Suprapubic skin (tissue), 4 donors: ENCODE measurements around the gene ZNF521. TPM values are rescaled to one million over a fixed set of nuclear protein-coding genes. Genes with fewer than 3 reads are reported as not detected.

ENCODE experiments used
- DNase-seq, 2 donors: peaks; one replicate each; pipeline ENCODE4 v3.0.0-alpha.2; 2019; ENCODE audit warnings: low spot score in 2 of 2
- H3K27ac ChIP-seq: fragments of 200-600 bp; sonication (generic); one replicate; pipeline ENCODE4 v1.5.1; 2019
- H3K27me3 ChIP-seq: fragments of 200-600 bp; sonication (generic); one replicate; pipeline ENCODE4 v1.5.1; 2019
- H3K36me3 ChIP-seq: fragments of 200-600 bp; sonication (generic); one replicate; pipeline ENCODE4 v1.5.1; 2019
- H3K4me1 ChIP-seq: fragments of 200-600 bp; sonication (generic); one replicate; pipeline ENCODE4 v1.5.1; 2019
- H3K4me3 ChIP-seq: fragments of 200-600 bp; sonication (generic); one replicate; pipeline ENCODE4 v1.5.1; 2019; ENCODE audit warnings: mild to moderate bottlenecking
- H3K9me3 ChIP-seq: fragments of 200-600 bp; sonication (generic); one replicate; pipeline ENCODE4 v1.5.1; 2019
- EP300 ChIP-seq: sonication (generic); formaldehyde crosslinking; IDR thresholded peaks from one replicate; pipeline ENCODE4 v1.6.1; 2017; ENCODE audit warnings: antibody characterized with exemption
- POLR2A ChIP-seq, 2 donors: fragments of 450-650 bp; IDR thresholded peaks; one replicate each; pipeline ENCODE4 v1.6.1; 2017; ENCODE audit warnings: antibody characterized with exemption in 2 of 2, mild to moderate bottlenecking in 2 of 2, moderate library complexity in 2 of 2
- POLR2AphosphoS5 ChIP-seq, 3 donors: sonication (generic); formaldehyde crosslinking; IDR thresholded peaks; one replicate each; pipeline ENCODE4 v1.6.1; 2017; ENCODE audit warnings: antibody characterized with exemption in 3 of 3
- WGBS: methylation state at CpG from one replicate; pipeline ENCODE4 v1.1.5; 2018; 5-methylcytosine and 5-hydroxymethylcytosine counted together
- total RNA-seq, 4 donors: library from RNA; depleted of rRNA; stranded (reverse); fragments of >200 nt; gene quantifications; one replicate each; pipeline ENCODE4 v1.1.0, GENCODE V29; 2016
- TF ChIP-seq, protein P1 (sequence below), 2 donors: fragments of 200-600 bp in 1 of 2; fragments of 450-650 bp in 1 of 2; sonication (generic) in 1 of 2; IDR thresholded peaks; one replicate each; pipeline ENCODE4 v1.5.1; 2016 to 2019; ENCODE audit warnings: antibody characterized with exemption in 2 of 2, mild to moderate bottlenecking in 1 of 2, moderate library complexity in 1 of 2

Gene ZNF521
- total RNA-seq, 4 donors from 2014 or later, result 6.4 to 13.2 (median 10.1) TPM

DNA sequence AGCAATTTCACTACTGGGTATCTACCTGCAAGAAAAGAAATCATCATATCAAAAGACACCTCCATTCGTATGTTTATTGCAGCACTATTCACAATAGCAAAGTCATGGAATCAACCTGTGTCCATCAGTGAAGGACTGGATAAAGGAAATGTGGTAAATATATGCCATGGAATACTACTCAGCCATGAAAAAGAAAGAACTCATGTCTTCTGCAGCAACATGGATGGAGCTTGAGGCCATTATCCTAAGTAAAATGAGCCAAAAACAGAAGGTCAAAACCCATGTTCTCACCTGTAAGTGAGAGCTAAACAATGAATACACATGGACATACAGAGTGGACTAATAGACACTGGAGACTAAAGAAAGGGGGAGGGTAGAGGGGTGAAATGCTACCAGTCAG, 322.2 kb downstream of the ZNF521 start:
- Histone ChIP-seq H3K9me3 (no peaks in the 10 kb centered on the region), H3K27me3 (no peaks in the 10 kb centered on the region), H3K4me3 (no peak overlapping the region), H3K36me3 (no peaks in the 10 kb centered on the region), H3K4me1 (no peaks in the 10 kb centered on the region), H3K27ac (no peak overlapping the region)
- DNase-seq, result no peak
- TF ChIP-seq, protein P1, sequence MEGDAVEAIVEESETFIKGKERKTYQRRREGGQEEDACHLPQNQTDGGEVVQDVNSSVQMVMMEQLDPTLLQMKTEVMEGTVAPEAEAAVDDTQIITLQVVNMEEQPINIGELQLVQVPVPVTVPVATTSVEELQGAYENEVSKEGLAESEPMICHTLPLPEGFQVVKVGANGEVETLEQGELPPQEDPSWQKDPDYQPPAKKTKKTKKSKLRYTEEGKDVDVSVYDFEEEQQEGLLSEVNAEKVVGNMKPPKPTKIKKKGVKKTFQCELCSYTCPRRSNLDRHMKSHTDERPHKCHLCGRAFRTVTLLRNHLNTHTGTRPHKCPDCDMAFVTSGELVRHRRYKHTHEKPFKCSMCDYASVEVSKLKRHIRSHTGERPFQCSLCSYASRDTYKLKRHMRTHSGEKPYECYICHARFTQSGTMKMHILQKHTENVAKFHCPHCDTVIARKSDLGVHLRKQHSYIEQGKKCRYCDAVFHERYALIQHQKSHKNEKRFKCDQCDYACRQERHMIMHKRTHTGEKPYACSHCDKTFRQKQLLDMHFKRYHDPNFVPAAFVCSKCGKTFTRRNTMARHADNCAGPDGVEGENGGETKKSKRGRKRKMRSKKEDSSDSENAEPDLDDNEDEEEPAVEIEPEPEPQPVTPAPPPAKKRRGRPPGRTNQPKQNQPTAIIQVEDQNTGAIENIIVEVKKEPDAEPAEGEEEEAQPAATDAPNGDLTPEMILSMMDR (IDR thresholded peaks at IDR 0.05), result no peak
- TF ChIP-seq POLR2AphosphoS5 (IDR thresholded peaks at IDR 0.05) (no peak), EP300 (no peak), POLR2A (IDR thresholded peaks at IDR 0.05) (no peak)
- WGBS, result 89% methylated on average over 1 of the region's 1 CpG

DNA sequence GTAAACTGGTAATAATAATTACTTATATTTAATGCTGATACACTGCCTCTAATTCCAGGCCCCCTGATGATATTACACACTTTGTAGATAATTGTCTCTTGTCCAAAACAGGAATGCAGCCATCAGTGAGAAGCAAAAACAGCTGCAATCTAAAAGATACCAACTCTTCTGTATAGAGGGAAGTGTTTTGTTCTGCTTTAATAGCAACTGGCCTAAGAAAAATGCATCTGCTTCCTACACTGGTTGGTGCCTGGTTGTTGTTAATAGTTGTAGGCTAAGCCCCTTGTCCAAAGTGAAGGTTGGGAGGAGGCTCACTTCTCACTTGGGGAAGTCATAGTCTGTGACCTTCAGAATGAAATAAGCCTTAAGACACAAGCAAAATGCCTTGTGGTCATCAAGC, 332.0 kb downstream of the ZNF521 start:
- no peaks in the 10 kb centered on the region for H3K36me3 ChIP-seq
- no peak for TF ChIP-seq EP300
- TF ChIP-seq, protein P1 (IDR thresholded peaks at IDR 0.05), result no peak
- TF ChIP-seq POLR2AphosphoS5 (IDR thresholded peaks at IDR 0.05), result no peak
- no peak for TF ChIP-seq POLR2A (IDR thresholded peaks at IDR 0.05)
- no peaks in the 10 kb centered on the region for H3K9me3 ChIP-seq
- H3K4me1 ChIP-seq, result no peaks in the 10 kb centered on the region
- H3K27me3 ChIP-seq, result no peaks in the 10 kb centered on the region
- no peak for DNase-seq
- H3K4me3 ChIP-seq, result no peak overlapping the region
- H3K27ac ChIP-seq, result no peak overlapping the region

DNA sequence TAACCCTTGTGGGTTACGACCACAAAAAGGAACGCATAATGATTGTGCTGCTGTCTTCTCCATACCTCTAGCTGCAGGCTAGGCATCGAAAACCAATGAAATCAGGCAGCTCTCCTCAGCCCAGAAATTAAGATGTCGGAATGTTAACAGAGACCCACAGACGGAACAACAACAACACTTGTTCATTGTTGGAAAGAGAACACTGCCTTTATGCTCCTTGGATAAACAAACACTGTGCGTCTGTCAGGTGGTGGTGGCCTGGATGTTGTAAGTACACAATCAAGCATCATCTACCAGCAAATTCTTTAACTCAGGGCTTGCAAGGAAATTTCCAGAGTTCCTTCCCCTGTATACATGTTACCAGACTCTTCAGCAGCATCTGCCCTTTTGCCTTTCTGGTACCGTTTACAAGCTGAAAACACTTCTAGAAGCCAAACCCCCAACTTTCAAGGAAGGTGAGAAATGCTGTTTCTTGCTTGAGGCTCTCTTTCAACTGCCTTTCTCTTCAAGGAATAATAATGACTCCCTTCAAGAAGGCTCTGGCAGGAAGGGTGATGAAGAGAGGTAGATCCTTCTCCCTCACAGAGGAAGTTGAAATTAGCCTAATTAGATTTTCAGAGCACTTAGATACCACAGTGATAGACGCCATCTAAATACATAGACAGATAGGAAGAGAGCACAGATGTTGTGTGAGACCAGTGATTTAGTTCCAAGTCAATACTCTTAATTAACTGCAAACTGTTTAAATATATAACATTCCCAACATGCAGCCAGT, 332.7 kb downstream of the ZNF521 start:
- Histone ChIP-seq H3K9me3 (no peaks in the 10 kb centered on the region), H3K4me1 (no peaks in the 10 kb centered on the region), H3K27ac (no peak overlapping the region), H3K4me3 (no peak overlapping the region), H3K36me3 (no peaks in the 10 kb centered on the region), H3K27me3 (no peaks in the 10 kb centered on the region)
- DNase-seq, result no peak
- TF ChIP-seq POLR2A (IDR thresholded peaks at IDR 0.05), result no peak
- no peak for TF ChIP-seq POLR2AphosphoS5 (IDR thresholded peaks at IDR 0.05)
- TF ChIP-seq EP300, result no peak
- TF ChIP-seq, protein P1 (IDR thresholded peaks at IDR 0.05), result no peak
- 66% methylated on average over 8 of the region's 8 CpGs for WGBS

DNA sequence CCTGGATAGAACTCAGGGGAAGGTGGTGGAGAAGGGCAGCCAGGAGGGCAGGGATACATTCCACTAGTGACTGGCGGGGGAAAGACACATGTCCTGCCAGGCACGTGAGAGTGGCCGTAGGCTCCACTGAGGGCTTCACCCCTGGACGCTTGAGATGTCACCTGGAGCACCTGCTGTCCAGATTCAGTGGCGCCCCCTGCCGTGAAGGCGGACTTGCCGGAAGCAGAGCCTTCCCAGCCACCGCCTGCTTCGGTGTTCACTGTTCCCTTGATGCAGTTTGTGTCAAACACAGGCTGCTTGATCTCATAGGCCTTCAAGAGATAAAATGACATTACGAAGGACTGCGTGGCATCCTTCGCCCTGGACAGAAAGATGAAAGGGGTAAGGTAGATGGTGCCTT, 335.3 kb downstream of the ZNF521 start:
- H3K9me3 ChIP-seq, result no peaks in the 10 kb centered on the region
- no peaks in the 10 kb centered on the region for H3K36me3 ChIP-seq
- no peak for DNase-seq
- H3K27me3 ChIP-seq, result no peaks in the 10 kb centered on the region
- no peak for TF ChIP-seq POLR2AphosphoS5 (IDR thresholded peaks at IDR 0.05)
- no peak for TF ChIP-seq EP300
- TF ChIP-seq, protein P1 (IDR thresholded peaks at IDR 0.05), result no peak
- TF ChIP-seq POLR2A (IDR thresholded peaks at IDR 0.05), result no peak
- no peaks in the 10 kb centered on the region for H3K4me1 ChIP-seq
- no peak overlapping the region for H3K27ac ChIP-seq
- H3K4me3 ChIP-seq, result no peak overlapping the region
- 91% methylated on average over 13 of the region's 13 CpGs for WGBS

DNA sequence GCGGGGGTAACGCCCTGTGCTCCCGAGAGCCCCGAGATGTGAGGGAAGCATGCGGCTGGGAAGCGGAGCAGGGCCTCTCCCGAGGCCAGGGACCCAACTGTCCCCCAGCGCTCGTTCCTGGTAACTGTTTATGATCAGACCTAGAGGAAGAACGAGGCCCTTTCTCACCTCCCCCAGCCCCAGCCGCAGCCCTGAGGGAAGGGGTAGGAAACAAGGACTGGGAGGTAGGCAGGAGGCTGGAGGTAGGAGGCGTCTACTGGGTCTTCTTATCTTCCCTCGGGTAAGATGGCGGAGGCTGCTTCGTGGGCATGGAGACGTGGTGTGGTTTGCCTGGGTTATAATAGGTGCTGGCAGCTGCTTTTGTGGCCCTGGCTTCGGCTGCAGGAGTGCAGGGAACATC, 335.8 kb downstream of the ZNF521 start:
- H3K4me1 ChIP-seq, result no peaks in the 10 kb centered on the region
- H3K27me3 ChIP-seq, result no peaks in the 10 kb centered on the region
- no peaks in the 10 kb centered on the region for H3K9me3 ChIP-seq
- TF ChIP-seq POLR2AphosphoS5 (IDR thresholded peaks at IDR 0.05), result no peak
- TF ChIP-seq, protein P1 (IDR thresholded peaks at IDR 0.05), result no peak
- no peak for TF ChIP-seq EP300
- no peak for TF ChIP-seq POLR2A (IDR thresholded peaks at IDR 0.05)
- H3K4me3 ChIP-seq, result no peak overlapping the region
- 96% methylated on average over 17 of the region's 17 CpGs for WGBS
- H3K36me3 ChIP-seq, result no peaks in the 10 kb centered on the region
- DNase-seq, result no peak
- no peak overlapping the region for H3K27ac ChIP-seq
